ENCODE measurements around the gene COL4A1. TPM values are rescaled to one million over a fixed set of nuclear protein-coding genes. Genes with fewer than 3 reads are reported as not detected.

COL4A1 gene
- total RNA-seq, 2 donors from 2014 or later = 27.0 to 97.0 TPM

DNA sequence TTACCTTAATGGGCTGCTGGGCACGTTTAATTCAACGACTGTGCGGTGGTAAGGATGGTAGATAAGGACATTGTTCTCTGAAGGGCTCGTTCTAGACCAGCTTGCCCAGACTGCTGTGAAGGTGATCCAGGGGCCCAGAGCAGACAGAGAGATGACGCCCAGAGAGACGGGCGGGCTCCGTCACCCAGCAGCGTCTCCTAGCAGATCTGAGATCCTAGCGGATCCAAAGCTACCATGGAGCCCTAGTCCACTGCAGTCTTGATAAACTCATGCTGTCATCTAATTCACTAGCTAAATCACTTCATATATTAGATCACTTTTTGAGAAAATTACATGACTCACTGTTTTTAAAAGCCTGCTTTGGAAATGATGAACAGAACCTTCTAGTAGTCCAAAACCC, 21.6 kb upstream of the COL4A1 start:
- H3K4me1 ChIP-seq = no peaks in the 10 kb centered on the region
- H3K4me3 ChIP-seq = no peak overlapping the region
- DNase-seq = no peak
- no peaks in the 10 kb centered on the region for H3K27me3 ChIP-seq
- no peak overlapping the region for H3K9ac ChIP-seq (ENCODE audit: low read depth in 2 of 2, low read length in 2 of 2)
- TF ChIP-seq, protein P1, sequence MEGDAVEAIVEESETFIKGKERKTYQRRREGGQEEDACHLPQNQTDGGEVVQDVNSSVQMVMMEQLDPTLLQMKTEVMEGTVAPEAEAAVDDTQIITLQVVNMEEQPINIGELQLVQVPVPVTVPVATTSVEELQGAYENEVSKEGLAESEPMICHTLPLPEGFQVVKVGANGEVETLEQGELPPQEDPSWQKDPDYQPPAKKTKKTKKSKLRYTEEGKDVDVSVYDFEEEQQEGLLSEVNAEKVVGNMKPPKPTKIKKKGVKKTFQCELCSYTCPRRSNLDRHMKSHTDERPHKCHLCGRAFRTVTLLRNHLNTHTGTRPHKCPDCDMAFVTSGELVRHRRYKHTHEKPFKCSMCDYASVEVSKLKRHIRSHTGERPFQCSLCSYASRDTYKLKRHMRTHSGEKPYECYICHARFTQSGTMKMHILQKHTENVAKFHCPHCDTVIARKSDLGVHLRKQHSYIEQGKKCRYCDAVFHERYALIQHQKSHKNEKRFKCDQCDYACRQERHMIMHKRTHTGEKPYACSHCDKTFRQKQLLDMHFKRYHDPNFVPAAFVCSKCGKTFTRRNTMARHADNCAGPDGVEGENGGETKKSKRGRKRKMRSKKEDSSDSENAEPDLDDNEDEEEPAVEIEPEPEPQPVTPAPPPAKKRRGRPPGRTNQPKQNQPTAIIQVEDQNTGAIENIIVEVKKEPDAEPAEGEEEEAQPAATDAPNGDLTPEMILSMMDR (IDR thresholded peaks at IDR 0.05) = no peak
- no peaks in the 10 kb centered on the region for H3K36me3 ChIP-seq
- intact Hi-C loops (cut with DNase I) = no loop called here
- H3K27ac ChIP-seq = no peak overlapping the region
- H3K9me3 ChIP-seq = no peaks in the 10 kb centered on the region

DNA sequence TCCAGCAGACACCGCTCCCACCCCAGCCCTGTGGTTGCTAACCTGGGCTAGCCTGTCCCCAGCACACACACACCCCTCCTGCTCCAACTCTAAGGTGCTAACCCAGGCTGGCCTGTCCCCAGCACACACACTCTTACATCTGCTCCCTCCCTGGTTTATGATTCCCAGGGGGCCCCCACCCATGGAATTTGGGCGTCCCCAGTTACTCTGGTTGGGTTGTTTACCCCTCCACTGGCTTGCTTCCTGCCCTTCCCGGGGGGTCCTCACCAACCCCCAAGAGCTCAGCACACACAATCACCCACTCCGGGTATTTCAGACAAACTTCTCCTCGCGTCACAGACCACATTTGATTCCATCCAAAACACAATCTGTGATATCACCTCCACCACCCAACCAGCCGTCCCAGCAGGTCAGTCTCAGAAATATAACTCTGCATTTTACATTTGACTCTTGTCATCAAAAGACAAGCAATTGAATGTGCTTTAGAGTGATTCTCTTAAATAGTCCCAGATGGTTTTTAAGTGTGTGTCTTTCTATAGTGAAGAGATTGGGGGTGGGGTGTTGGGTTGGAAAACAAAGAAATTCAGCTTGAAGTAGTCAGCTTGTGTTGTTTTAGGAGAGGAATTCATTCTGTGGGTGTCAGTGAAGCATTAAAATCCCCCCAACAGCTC, 20.2 kb upstream of the COL4A1 start:
- H3K27ac ChIP-seq = no peak overlapping the region
- no peaks in the 10 kb centered on the region for H3K9me3 ChIP-seq
- TF ChIP-seq, protein P1 (IDR thresholded peaks at IDR 0.05) = no peak
- H3K36me3 ChIP-seq = no peaks in the 10 kb centered on the region
- no peaks in the 10 kb centered on the region for H3K27me3 ChIP-seq
- no peak overlapping the region for H3K4me3 ChIP-seq
- intact Hi-C loops (cut with DNase I) = no loop called here
- DNase-seq = no peak
- no peaks in the 10 kb centered on the region for H3K4me1 ChIP-seq
- no peak overlapping the region for H3K9ac ChIP-seq (ENCODE audit: low read depth in 2 of 2, low read length in 2 of 2)

DNA sequence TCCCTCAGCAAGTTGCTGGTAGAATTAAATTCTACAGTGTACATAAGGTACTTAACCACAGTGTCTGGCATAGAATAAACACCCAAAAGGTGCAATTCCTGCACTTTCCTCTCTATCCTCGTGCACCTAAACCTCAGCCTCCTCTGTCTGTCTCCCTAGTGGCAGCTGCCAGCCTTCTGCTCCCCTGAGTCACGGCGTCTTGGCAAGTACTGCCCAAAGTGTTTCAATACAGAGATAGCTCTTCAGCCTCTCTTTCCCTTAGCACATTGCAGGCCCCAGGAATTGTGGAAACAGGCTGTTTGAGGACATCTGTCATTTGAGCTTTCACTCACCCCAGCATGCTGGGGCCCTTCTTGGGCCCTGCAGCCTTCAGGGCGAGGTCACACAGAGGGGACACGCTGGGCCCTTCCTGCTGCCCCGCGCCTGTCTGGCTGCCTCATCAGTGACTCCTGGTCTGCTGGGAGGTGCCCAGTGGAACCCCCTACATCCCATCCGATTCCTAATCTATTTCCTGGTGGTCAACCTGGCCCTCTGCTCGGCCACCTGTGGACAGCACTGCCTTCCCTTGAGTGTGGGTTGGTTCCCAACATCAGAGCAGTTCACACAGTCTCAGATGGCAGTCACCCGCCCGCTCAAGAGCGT, 19.4 kb upstream of the COL4A1 start:
- no peak for DNase-seq
- Histone ChIP-seq H3K27ac (no peak overlapping the region), H3K36me3 (no peaks in the 10 kb centered on the region), H3K9me3 (no peaks in the 10 kb centered on the region), H3K9ac (ENCODE audit: low read depth in 2 of 2, low read length in 2 of 2) (no peak overlapping the region), H3K4me1 (no peaks in the 10 kb centered on the region), H3K4me3 (no peak overlapping the region), H3K27me3 (no peaks in the 10 kb centered on the region)
- TF ChIP-seq, protein P1 (IDR thresholded peaks at IDR 0.05) = no peak
- intact Hi-C loops (cut with DNase I) = no loop called here

DNA sequence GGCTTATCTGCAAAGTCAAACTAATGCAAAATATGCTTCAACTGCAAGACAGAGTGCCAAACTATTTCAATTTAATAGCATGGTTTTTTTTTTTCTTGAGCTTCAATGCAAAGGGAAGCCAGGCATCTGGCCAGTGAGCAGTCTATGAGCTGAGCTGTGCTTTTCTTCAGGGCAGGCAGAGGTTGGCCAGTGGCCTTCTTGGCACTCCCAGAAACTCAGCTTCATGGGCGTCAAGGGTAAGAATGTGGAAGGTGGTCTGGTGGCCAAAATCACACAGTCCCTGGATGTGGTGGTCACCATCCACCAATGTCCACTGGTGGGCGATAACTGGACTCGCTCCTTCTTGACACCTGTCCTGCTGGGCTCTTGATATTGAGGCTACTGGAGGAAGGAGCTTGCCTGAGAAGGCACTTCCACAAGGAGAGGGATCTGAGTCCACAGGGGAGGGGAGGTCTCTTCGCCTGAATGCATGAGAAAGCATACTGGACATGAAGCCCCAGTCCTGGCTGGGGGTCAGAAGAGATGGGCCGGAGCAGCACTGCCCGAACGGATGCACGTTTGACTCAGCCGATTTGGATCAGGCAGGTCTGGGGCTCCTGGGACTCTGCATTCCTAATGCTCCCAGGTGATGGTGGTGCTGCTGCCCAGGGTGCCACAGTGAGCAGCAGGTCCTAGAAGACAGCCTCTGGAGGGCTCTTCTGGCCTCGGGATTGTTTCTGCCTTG, 17.2 kb upstream of the COL4A1 start:
- Histone ChIP-seq H3K27me3 (no peaks in the 10 kb centered on the region), H3K4me1 (no peaks in the 10 kb centered on the region), H3K9ac (ENCODE audit: low read depth in 2 of 2, low read length in 2 of 2) (no peak overlapping the region), H3K4me3 (no peak overlapping the region), H3K36me3 (no peaks in the 10 kb centered on the region), H3K9me3 (no peaks in the 10 kb centered on the region), H3K27ac (no peak overlapping the region)
- intact Hi-C loops (cut with DNase I) = no loop called here
- TF ChIP-seq, protein P1 (IDR thresholded peaks at IDR 0.05) = no peak
- no peak for DNase-seq

DNA sequence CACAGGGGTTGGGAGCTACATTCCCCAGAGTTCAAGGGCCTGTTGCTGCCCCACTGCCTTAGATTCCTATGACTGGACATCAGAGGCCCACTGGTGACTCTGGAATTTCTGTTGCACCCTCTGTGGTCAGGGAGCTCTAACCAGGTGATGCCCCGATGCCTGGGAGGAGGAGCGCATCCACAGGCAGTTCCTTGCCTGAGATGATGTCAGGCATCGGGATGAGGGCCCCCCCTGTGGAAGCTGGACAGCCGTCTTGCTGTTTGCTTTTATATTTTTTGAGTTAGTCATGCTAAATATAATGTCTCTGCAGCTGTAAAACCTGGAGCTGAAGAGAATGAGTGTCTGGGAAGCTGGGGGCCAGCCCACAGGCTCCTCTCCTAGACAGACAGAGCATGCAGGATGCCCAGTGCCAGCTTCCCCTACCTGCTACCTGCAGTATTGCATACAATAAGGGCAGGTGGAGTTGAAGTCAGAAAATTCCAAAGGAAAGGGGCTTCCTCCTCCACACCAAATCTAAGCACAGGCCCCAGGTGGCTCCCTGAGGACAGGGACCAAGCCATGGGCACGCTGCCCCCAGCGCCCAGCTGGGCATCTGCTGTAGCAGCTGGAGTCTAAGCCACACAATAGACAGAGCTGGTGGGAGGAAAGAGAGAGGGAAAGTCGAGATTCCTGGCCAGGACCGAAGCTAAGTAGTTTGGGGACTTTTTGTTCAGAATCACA, 16.4 kb upstream of the COL4A1 start:
- no peaks in the 10 kb centered on the region for H3K27me3 ChIP-seq
- H3K4me3 ChIP-seq = no peak overlapping the region
- TF ChIP-seq, protein P1 (IDR thresholded peaks at IDR 0.05) = no peak
- intact Hi-C loops (cut with DNase I) = no loop called here
- H3K36me3 ChIP-seq = no peaks in the 10 kb centered on the region
- no peaks in the 10 kb centered on the region for H3K4me1 ChIP-seq
- DNase-seq = no peak
- no peaks in the 10 kb centered on the region for H3K9me3 ChIP-seq
- H3K27ac ChIP-seq = no peak overlapping the region
- no peak overlapping the region for H3K9ac ChIP-seq (ENCODE audit: low read depth in 2 of 2, low read length in 2 of 2)

Measured in colonic mucosa (tissue), 4 donors.